GM06990 (cell line): Measurements from ENCODE around the gene SLC26A11.

Source experiments
- DNase-seq: peaks from one replicate; pipeline ENCODE4 v3.0.0-alpha.2; 2011; ENCODE audit not compliant: insufficient read length; ENCODE audit errors: extremely low read depth
- H3K27me3 ChIP-seq: replicated peaks from 2 replicates; pipeline ENCODE4 v1.6.0; 2011; ENCODE audit warnings: low read length; ENCODE audit not compliant: control insufficient read depth, insufficient read depth
- H3K36me3 ChIP-seq: 2 replicates; pipeline ENCODE4 v1.5.1; 2011; ENCODE audit warnings: low read length; ENCODE audit not compliant: control insufficient read depth, insufficient read depth
- H3K4me3 ChIP-seq: replicated peaks from 2 replicates; pipeline ENCODE4 v1.5.1; 2011; ENCODE audit warnings: low read depth, mild to moderate bottlenecking, control low read depth, low read length
- CTCF ChIP-seq: IDR thresholded peaks from 2 replicates; pipeline ENCODE4 v1.5.1; 2011; ENCODE audit warnings: low read length, control low read depth, mild to moderate bottlenecking, inconsistent platforms; ENCODE audit not compliant: insufficient read depth, poor library complexity, severe bottlenecking

The SLC26A11 gene

GRCh38 chr17:80216473-80217456 is 3.5 kb upstream of the SLC26A11 start:
- Histone ChIP-seq H3K36me3 (peaks cover 12% of the 10 kb centered on the region), H3K4me3 (no peak overlapping the region), H3K27me3 (no peaks in the 10 kb centered on the region)
- TF ChIP-seq CTCF, result no peak
- no peak for DNase-seq

GRCh38 chr17:80217703-80218362 is 2.4 kb upstream of the SLC26A11 start:
- no peak overlapping the region for H3K4me3 ChIP-seq
- H3K27me3 ChIP-seq, result no peaks in the 10 kb centered on the region
- H3K36me3 ChIP-seq, result peaks cover 8% of the 10 kb centered on the region
- TF ChIP-seq CTCF, result no peak
- DNase-seq, result no peak

- H3K36me3 ChIP-seq, result peaks cover 8% of the 10 kb centered on the region
- H3K27me3 ChIP-seq, result no peaks in the 10 kb centered on the region
- no peak for TF ChIP-seq CTCF
- DNase-seq, result no peak
- H3K4me3 ChIP-seq, result no peak overlapping the region
Measured at GRCh38 chr17:80218391-80218790, 1.8 kb upstream of the SLC26A11 start.

GRCh38 chr17:80219013-80219762 is 1.0 kb upstream of the SLC26A11 start:
- no peak for TF ChIP-seq CTCF
- peak overlapping the region; percentile 88 for H3K4me3 ChIP-seq
- H3K27me3 ChIP-seq, result no peaks in the 10 kb centered on the region
- no peak for DNase-seq
- H3K36me3 ChIP-seq, result peaks cover 6% of the 10 kb centered on the region

- H3K27me3 ChIP-seq, result no peaks in the 10 kb centered on the region
- DNase-seq, result peak; percentile 69
- TF ChIP-seq CTCF, result no peak
- H3K36me3 ChIP-seq, result peaks cover 5% of the 10 kb centered on the region
- peak overlapping the region; percentile 88 for H3K4me3 ChIP-seq
Measured at GRCh38 chr17:80219763-80220053, 519 bp upstream of the SLC26A11 start.
